ENCODE data around the gene WFIKKN2. TPM values are rescaled to one million over a fixed set of nuclear protein-coding genes. Genes with fewer than 3 reads are reported as not detected.

WFIKKN2 gene
- total and polyA plus RNA-seq, 10 of the 15 experiments (the other 5 are each of a cell fraction or from before 2014, with no cell fraction given), result 0.06 TPM; not detected in 9

DNA sequence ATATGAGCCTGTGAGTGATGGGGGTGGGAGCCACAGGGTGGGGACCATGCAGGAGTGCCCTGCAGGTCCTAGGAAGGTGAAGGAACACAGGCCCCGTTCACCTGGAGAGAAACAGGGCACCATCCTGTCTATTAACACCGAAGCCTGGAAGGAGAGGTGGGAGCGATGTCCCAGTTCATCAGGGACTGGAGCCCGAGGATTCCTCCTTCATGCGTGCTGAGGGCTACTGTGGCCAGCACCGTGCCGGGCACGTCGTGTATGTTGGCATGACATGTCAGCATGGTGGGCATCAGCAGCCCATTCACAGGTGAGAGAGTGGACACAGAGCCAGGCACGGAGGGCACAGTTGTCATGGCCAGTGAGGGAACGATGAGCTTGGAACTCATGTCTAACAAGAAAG, 1.4 kb downstream of the WFIKKN2 start:
- CTCF ChIA-PET, result interaction anchor here (1.0 kb wide), 1 partner anchor 352 kb away, joined by 4 read pairs; no protein-coding TSS in a partner anchor
- Histone ChIP-seq H4K20me1 (ENCODE audit: control insufficient read depth, insufficient read depth) (no peaks in the 10 kb centered on the region), H3K9me3 (replicated peaks; ENCODE audit: control insufficient read depth, insufficient read depth, low read length) (no peaks in the 10 kb centered on the region), H3K9ac (ENCODE audit: control insufficient read depth, insufficient read depth, low read length) (no peak overlapping the region), H3K27me3 (replicated peaks in 1 of 2; ENCODE audit: control insufficient read depth in 2 of 2, insufficient read depth in 2 of 2, low read length in 1 of 2) (peaks cover 2 to 4% of the 10 kb centered on the region in 2 experiments; a peak in 3 of 4 replicates), H2AFZ (ENCODE audit: control insufficient read depth, low read depth, low read length) (no peak overlapping the region), H3K27ac (ENCODE audit: control insufficient read depth, insufficient read depth) (no peak overlapping the region), H3K4me3 (no peak overlapping the region), H3K4me2 (ENCODE audit: control insufficient read depth, insufficient read depth) (no peak overlapping the region), H3K79me2 (ENCODE audit: control insufficient read depth, insufficient read depth, low read length) (no peaks in the 10 kb centered on the region), H3K36me3 (ENCODE audit: control insufficient read depth in 2 of 2, insufficient read depth in 2 of 2, low read length in 1 of 2) (no peaks in the 10 kb centered on the region), H3K4me1 (ENCODE audit: control insufficient read depth, insufficient read depth, low read length) (no peaks in the 10 kb centered on the region)
- no peak for ATAC-seq
- no peak for DNase-seq (ENCODE audit: low read depth, low spot score)
- RAD21 ChIA-PET (ENCODE audit: unreplicated experiment), result no interaction called here
- in situ Hi-C loops (cut with MboI), result no loop called here
- TF ChIP-seq ASH2L (IDR thresholded peaks at IDR 0.05; ENCODE audit: borderline replicate concordance, low read depth) (no peak), HDAC2 (IDR thresholded peaks at IDR 0.05) (no peak), CHD2 (IDR thresholded peaks at IDR 0.05; ENCODE audit: borderline replicate concordance, low read depth, low read length) (no peak), NR2C2 (IDR thresholded peaks at IDR 0.05; ENCODE audit: borderline replicate concordance, control insufficient read depth, insufficient read length, low read depth) (no peak), ZNF207 (IDR thresholded peaks at IDR 0.05; ENCODE audit: borderline replicate concordance) (no peak), MYC (IDR thresholded peaks at IDR 0.05; ENCODE audit: insufficient read depth, insufficient read length, insufficient replicate concordance, low read length, severe bottlenecking) (no peak), BHLHE40 (IDR thresholded peaks at IDR 0.05; ENCODE audit: borderline replicate concordance in 1 of 2, low read depth in 2 of 2, low read length in 1 of 2) (no peak), NFXL1 (IDR thresholded peaks at IDR 0.05; ENCODE audit: borderline replicate concordance) (no peak), RFX5 (IDR thresholded peaks at IDR 0.05; ENCODE audit: low read depth, low read length) (no peak), NFYA (IDR thresholded peaks at IDR 0.05; ENCODE audit: borderline replicate concordance, low read depth, low read length) (no peak), RUNX3 (IDR thresholded peaks at IDR 0.05; ENCODE audit: low read length) (no peak), ZNF217 (IDR thresholded peaks at IDR 0.05) (no peak), ZNF622 (IDR thresholded peaks at IDR 0.05) (no peak), HDGF (IDR thresholded peaks at IDR 0.05) (no peak), MYB (IDR thresholded peaks at IDR 0.05; ENCODE audit: borderline replicate concordance, low read depth, low read length) (no peak), STAT1 (conservative IDR thresholded peaks at IDR 0.05) (no peak), POU2F2 (IDR thresholded peaks at IDR 0.05; ENCODE audit: borderline replicate concordance, low read depth, low read length) (no peak)
- TF ChIP-seq, protein P1, sequence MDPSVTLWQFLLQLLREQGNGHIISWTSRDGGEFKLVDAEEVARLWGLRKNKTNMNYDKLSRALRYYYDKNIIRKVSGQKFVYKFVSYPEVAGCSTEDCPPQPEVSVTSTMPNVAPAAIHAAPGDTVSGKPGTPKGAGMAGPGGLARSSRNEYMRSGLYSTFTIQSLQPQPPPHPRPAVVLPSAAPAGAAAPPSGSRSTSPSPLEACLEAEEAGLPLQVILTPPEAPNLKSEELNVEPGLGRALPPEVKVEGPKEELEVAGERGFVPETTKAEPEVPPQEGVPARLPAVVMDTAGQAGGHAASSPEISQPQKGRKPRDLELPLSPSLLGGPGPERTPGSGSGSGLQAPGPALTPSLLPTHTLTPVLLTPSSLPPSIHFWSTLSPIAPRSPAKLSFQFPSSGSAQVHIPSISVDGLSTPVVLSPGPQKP (IDR thresholded peaks at IDR 0.05; ENCODE audit: low read depth, low read length), result no peak
- no peak for FAIRE-seq
- POLR2A ChIA-PET, result no interaction called here
- 65% methylated on average over 11 of the region's 11 CpGs for WGBS (ENCODE audit: insufficient coverage, insufficient replicate concordance, low lambda C conversion rate, missing lambda C conversion rate)
- intact Hi-C loops (cut with micrococcal nuclease; ENCODE audit: unreplicated experiment), result no loop called here
- SMC1A ChIA-PET (ENCODE audit: uncharacterized antibody, unreplicated experiment), result no interaction called here
- no TSS peak for BruUV-seq (replicated peaks)

All from GM12878 (cell line).